Testis (tissue), 3 donors: ENCODE measurements around the gene WWP2. TPM values are rescaled to one million over a fixed set of nuclear protein-coding genes. Genes with fewer than 3 reads are reported as not detected.

ENCODE experiments used
- DNase-seq: peaks from one replicate; pipeline ENCODE4 v3.0.0-alpha.2; 2019
- H3K27ac ChIP-seq, 2 donors: fragments of 200-600 bp; sonication (generic); one replicate each; pipeline ENCODE4 v1.5.1; 2019
- H3K27me3 ChIP-seq: fragments of 200-600 bp; sonication (generic); one replicate; pipeline ENCODE4 v1.5.1; 2019
- H3K36me3 ChIP-seq: fragments of 200-600 bp; sonication (generic); one replicate; pipeline ENCODE4 v1.5.1; 2017; ENCODE audit warnings: low read depth; ENCODE audit errors: missing control alignments
- H3K4me1 ChIP-seq: fragments of 200-600 bp; sonication (generic); one replicate; pipeline ENCODE4 v1.5.1; 2019
- H3K4me3 ChIP-seq, 2 donors: fragments of 200-600 bp; sonication (generic); one replicate each; pipeline ENCODE4 v1.5.1; 2017 to 2019
- H3K9me3 ChIP-seq: fragments of 200-600 bp; sonication (generic); one replicate; pipeline ENCODE4 v1.5.1; 2017
- POLR2A ChIP-seq: fragments of 450-650 bp; IDR thresholded peaks from one replicate; pipeline ENCODE4 v1.6.1; 2017; ENCODE audit warnings: antibody characterized with exemption, mild to moderate bottlenecking, moderate library complexity
- WGBS, 2 donors: methylation state at CpG; one replicate each; pipeline ENCODE4 v1.1.5; 2018; 5-methylcytosine and 5-hydroxymethylcytosine counted together
- intact Hi-C: fragments of 100-400 bp; cut with DNase I; formaldehyde crosslinking; loops from one replicate; pipeline ENCODE4 v1.15.1; 2023; ENCODE audit warnings: low total_unique reads
- polyA plus RNA-seq: library from polyadenylated mRNA; stranded (reverse); fragments of 350-450 nt; fragmentation: Illumina TruSeq; extraction: RNeasy Lipid Tissue Mini Kit (QIAGEN cat#74804); gene quantifications from one replicate; pipeline ENCODE4 v1.2.3, GENCODE V29; 2014; ENCODE audit warnings: low read depth, low replicate concordance; ENCODE audit not compliant: insufficient read depth
- total RNA-seq, 2 donors: library from RNA; depleted of rRNA; stranded (reverse); fragments of >200 nt; gene quantifications; one replicate each; pipeline ENCODE4 v1.2.3, GENCODE V29; 2016
- TF ChIP-seq, protein P1 (sequence below), 3 experiments: fragments of 450-650 bp in 2 of 3; fragments of 200-600 bp in 1 of 3; sonication (generic) in 1 of 3; IDR thresholded peaks; one replicate each; pipeline ENCODE4 v1.5.1; 2016 to 2019; ENCODE audit warnings: antibody characterized with exemption in 3 of 3, mild to moderate bottlenecking in 2 of 3, moderate library complexity in 1 of 3

WWP2 gene
- total and polyA plus RNA-seq, 3 donors from 2014 or later = 46.4 to 60.6 (median 57.6) TPM

DNA sequence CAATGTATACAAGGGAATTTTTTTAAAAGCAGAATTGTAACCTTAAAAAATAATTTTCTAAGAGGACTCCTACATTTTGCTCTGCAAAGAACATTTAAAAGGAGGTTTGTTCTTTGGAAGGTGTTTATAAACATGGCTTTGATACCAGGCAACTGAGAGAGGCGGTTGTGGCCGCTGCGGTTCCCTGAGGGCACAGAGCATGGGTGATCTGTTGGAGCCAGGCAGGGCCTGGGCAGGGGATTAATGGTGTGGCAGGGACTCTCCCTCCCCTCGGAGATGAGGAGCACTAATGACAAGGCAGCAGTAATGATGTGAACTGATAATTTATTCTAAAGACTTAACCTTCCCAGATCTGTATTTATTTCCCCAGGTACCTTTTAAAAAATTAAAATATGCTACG, 65.4 kb downstream of the WWP2 start:
- Histone ChIP-seq H3K4me1 (peaks cover 13% of the 10 kb centered on the region), H3K36me3 (no peaks in the 10 kb centered on the region), H3K9me3 (no peaks in the 10 kb centered on the region), H3K27me3 (no peaks in the 10 kb centered on the region), H3K4me3 (no peak overlapping the region), H3K27ac (no peak overlapping the region)
- no peak for DNase-seq
- TF ChIP-seq, protein P1, sequence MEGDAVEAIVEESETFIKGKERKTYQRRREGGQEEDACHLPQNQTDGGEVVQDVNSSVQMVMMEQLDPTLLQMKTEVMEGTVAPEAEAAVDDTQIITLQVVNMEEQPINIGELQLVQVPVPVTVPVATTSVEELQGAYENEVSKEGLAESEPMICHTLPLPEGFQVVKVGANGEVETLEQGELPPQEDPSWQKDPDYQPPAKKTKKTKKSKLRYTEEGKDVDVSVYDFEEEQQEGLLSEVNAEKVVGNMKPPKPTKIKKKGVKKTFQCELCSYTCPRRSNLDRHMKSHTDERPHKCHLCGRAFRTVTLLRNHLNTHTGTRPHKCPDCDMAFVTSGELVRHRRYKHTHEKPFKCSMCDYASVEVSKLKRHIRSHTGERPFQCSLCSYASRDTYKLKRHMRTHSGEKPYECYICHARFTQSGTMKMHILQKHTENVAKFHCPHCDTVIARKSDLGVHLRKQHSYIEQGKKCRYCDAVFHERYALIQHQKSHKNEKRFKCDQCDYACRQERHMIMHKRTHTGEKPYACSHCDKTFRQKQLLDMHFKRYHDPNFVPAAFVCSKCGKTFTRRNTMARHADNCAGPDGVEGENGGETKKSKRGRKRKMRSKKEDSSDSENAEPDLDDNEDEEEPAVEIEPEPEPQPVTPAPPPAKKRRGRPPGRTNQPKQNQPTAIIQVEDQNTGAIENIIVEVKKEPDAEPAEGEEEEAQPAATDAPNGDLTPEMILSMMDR (IDR thresholded peaks at IDR 0.05) = no peak
- no peak for TF ChIP-seq POLR2A
- 91 to 94% methylated on average over 5 of the region's 5 CpGs for WGBS, 2 donors
- intact Hi-C loops = no loop called here

DNA sequence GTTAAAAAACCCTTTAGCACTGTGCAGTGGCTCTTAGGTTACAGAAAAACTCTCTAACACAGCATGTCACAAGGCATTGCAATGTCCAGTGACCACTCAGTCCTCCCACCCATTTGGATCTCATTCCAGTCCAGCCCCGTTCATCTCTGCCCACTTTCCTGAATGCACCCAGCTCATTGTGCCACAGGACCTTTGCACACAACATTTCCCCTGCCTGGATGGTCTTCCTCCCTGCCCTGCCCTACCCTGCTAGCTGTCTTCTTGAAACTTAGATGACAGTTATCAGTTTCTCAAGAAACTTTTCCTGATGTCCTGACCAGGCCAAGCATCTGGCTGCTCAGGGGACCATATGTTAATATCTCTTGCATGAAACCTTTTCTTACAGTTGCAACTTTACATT, 67.2 kb downstream of the WWP2 start:
- intact Hi-C loops = no loop called here
- H3K9me3 ChIP-seq = no peaks in the 10 kb centered on the region
- no peak overlapping the region for H3K27ac ChIP-seq
- WGBS, 2 donors = 72 to 86% methylated on average over 1 of the region's 1 CpG
- no peak for DNase-seq
- no peaks in the 10 kb centered on the region for H3K36me3 ChIP-seq
- no peaks in the 10 kb centered on the region for H3K27me3 ChIP-seq
- peaks cover 20% of the 10 kb centered on the region for H3K4me1 ChIP-seq
- no peak overlapping the region for H3K4me3 ChIP-seq
- TF ChIP-seq POLR2A = no peak
- TF ChIP-seq, protein P1 (IDR thresholded peaks at IDR 0.05) = no peak

DNA sequence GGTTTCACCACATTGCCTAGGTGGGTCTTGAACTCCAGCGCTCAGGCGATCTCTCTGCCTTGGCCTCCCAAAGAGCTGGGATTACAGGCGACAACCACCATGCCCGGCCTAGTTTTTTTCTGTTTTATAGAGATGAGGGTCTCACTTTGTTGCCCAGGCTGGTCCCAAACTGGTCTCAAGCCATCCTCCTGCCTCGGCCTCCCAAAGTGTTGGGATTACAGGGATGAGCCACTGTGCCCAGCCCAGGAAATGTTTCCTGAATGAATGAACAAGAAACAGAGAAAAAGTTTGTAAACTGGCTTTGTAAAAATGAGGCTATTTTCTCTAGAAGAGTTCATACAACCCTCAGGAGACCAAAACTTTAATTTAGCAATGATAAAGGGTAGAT, 68.0 kb downstream of the WWP2 start:
- Histone ChIP-seq H3K4me3 (no peak overlapping the region), H3K9me3 (no peaks in the 10 kb centered on the region), H3K27me3 (no peaks in the 10 kb centered on the region), H3K27ac (peak overlapping the region; percentile 55 to 72), H3K36me3 (no peaks in the 10 kb centered on the region), H3K4me1 (peaks cover 19% of the 10 kb centered on the region)
- WGBS, 2 donors = 95 to 99% methylated on average over 5 of the region's 5 CpGs
- DNase-seq = no peak
- intact Hi-C loops = no loop called here
- TF ChIP-seq POLR2A = no peak
- TF ChIP-seq, protein P1 (IDR thresholded peaks at IDR 0.05) = no peak

DNA sequence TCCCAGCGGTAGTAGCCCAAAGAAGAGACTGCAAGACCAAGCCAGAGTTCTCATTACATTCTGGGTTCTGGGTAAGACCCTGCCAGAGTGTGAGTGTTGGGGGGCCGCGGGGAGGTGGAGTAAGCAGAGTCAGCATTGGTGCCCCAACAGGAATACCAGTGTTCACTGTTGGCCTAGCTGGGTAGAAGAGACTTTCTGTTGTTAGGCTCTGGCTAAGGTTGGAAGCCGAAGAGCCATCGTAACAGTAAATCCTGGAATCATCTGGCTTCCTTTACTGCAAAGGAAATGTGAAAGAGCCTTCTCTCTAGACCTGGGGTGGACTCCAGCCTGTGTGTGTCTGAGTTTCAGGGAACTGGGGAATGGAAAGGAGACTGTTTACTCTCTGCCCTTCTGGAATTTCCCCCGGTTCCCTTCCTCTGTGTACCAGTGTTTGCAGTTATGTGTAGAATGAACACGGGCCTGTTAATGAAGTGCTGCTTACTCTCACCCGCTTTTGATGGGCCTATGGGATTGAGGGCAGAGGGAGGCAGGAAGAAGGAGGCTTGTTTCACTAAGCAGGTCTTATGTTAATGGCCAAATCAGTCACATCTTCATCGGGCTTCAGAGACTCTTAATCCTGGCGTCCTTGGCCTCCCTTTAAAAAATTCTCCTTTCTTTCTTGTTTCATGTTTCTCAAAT, 68.5 kb downstream of the WWP2 start:
- Histone ChIP-seq H3K36me3 (no peaks in the 10 kb centered on the region), H3K4me1 (peaks cover 19% of the 10 kb centered on the region), H3K27me3 (no peaks in the 10 kb centered on the region), H3K4me3 (no peak overlapping the region), H3K27ac (peak overlapping the region; percentile 55 to 72), H3K9me3 (no peaks in the 10 kb centered on the region)
- no peak for TF ChIP-seq POLR2A
- TF ChIP-seq, protein P1 (IDR thresholded peaks at IDR 0.05) = no peak
- intact Hi-C loops = no loop called here
- no peak for DNase-seq
- WGBS, 2 donors = 64 to 73% methylated on average over 10 of the region's 10 CpGs
